GM13976 (cell line): ENCODE data around the gene ASB7.

Experiments used
- DNase-seq: peaks from one replicate; pipeline ENCODE4 v3.0.0; 2012; ENCODE audit warnings: low spot score
- in situ Hi-C: fragments of 300-500 bp; cut with MboI; formaldehyde crosslinking; loops from one replicate; pipeline ENCODE4 v1.12.0; 2022; ENCODE audit warnings: low sequenced_read_pairs, mixed read lengths, inconsistent platforms; ENCODE audit not compliant: unreplicated experiment
- TF ChIP-seq, protein P1 (sequence below): IDR thresholded peaks from 2 replicates; pipeline ENCODE4 v1.5.1; 2012; ENCODE audit warnings: borderline replicate concordance, mild to moderate bottlenecking; ENCODE audit not compliant: insufficient read depth; ENCODE audit errors: extremely low read depth, missing control alignments, control extremely low read depth

Gene ASB7

DNA sequence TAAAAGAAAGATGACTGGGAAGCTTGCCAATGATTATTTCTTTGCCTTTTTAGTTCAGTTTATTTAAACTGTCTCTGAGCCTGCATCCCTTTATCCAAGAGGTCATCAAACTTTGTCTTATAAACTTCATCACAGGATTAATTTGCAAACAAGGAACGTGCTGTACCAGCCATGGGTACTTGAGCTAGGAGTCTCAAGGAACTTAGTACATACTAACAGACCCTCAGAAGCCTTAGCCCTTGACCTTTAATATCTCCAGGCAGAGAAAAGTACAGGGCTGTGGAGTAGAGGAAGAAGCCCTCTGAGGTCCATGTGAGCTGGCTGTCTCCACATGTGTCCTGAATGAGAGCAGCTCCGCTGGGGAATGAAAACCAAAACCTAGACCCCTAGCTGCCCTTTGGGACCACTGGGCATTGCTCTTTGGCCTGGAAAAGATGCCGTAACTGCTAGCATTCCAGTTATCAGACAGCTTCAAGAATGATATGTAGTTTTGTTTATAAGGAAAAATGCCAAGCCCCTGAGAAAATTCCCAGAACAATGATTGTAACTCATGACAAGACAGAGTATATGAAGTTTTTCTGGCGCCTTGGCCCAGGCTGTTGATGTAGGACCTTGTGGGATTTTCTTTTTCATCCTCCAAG is 92.1 kb downstream of the ASB7 start:
- in situ Hi-C loops, result no loop called here
- TF ChIP-seq, protein P1, sequence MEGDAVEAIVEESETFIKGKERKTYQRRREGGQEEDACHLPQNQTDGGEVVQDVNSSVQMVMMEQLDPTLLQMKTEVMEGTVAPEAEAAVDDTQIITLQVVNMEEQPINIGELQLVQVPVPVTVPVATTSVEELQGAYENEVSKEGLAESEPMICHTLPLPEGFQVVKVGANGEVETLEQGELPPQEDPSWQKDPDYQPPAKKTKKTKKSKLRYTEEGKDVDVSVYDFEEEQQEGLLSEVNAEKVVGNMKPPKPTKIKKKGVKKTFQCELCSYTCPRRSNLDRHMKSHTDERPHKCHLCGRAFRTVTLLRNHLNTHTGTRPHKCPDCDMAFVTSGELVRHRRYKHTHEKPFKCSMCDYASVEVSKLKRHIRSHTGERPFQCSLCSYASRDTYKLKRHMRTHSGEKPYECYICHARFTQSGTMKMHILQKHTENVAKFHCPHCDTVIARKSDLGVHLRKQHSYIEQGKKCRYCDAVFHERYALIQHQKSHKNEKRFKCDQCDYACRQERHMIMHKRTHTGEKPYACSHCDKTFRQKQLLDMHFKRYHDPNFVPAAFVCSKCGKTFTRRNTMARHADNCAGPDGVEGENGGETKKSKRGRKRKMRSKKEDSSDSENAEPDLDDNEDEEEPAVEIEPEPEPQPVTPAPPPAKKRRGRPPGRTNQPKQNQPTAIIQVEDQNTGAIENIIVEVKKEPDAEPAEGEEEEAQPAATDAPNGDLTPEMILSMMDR, result no peak
- DNase-seq, result no peak

DNA sequence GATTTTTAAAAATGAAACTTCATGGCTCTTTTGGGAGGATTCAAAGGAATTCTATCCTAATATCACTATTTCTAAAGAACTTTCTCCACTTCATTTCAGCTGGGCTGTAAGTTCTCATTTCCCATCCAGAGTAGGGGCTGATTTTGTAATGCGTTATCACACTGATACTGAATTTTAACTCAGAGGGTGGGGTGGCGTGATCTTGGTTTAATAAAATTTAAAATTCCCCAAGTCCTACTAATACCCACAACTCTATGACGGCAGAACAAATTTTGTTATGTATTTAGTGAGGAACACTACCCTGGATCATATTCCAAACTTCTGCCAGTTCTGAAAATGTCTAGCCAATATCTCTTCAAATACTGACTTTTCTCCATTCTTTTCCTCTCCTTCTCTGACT is 92.7 kb downstream of the ASB7 start:
- TF ChIP-seq, protein P1, result no peak
- DNase-seq, result no peak

DNA sequence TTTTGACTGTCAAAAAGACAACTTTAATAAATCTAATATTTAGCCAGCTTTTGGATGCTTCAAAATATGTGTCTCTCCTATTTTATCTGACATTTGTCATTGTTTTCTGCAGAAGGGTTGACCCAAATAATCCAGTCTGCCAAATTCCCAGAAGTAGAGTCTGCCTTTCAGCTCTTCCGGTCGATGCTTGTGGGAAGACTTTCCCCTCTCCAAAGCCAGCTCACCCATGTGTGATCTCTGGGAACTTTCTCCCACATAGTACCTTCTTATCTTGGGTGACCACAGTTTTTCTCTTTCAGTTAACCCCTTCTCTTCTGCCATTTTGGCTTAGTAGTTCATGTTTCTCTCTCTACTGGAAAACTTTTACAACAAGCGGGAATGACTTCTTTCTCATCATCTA is 94.1 kb downstream of the ASB7 start:
- in situ Hi-C loops, result no loop called here
- no peak for DNase-seq
- TF ChIP-seq, protein P1, result no peak

More for the DNA sequence above, 92.7 kb downstream of the ASB7 start:
- in situ Hi-C loops, result no loop called here
